HEK293T (cell line): ENCODE results near the gene NDRG2.

Experiments used
- CTCF ChIA-PET: fragments of 350-600 bp; formaldehyde crosslinking; extraction: SDS; loops from one replicate; lab custom pipeline; 2021; ENCODE audit warnings: antibody characterized with exemption, inconsistent platforms; lab: Yijun Ruan, JAX
- POLR2A ChIA-PET: fragments of 350-600 bp; formaldehyde crosslinking; extraction: SDS; loops from one replicate; lab custom pipeline; 2020; ENCODE audit warnings: antibody characterized with exemption, inconsistent platforms; lab: Yijun Ruan, JAX
- DNase-seq: peaks from one replicate; pipeline ENCODE4 v3.0.0; 2012; ENCODE audit warnings: mixed read lengths; ENCODE audit errors: extremely low spot score
- ARNT ChIP-seq: fragments of 450-650 bp; IDR thresholded peaks from 2 replicates; pipeline ENCODE4 v1.6.1; 2017; ENCODE audit warnings: mild to moderate bottlenecking
- BHLHE40 ChIP-seq: fragments of 450-650 bp; IDR thresholded peaks from 2 replicates; pipeline ENCODE4 v1.6.1; 2016; ENCODE audit warnings: mild to moderate bottlenecking, moderate library complexity, borderline replicate concordance
- CTBP1 ChIP-seq: fragments of 450-650 bp; IDR thresholded peaks from 2 replicates; pipeline ENCODE4 v1.6.1; 2016; ENCODE audit warnings: borderline replicate concordance
- ELF4 ChIP-seq: fragments of 450-650 bp; IDR thresholded peaks from 2 replicates; pipeline ENCODE4 v1.6.1; 2017; ENCODE audit warnings: antibody characterized with exemption
- FOXA1 ChIP-seq: fragments of 450-650 bp; IDR thresholded peaks from 2 replicates; pipeline ENCODE4 v1.6.1; 2016; ENCODE audit warnings: mild to moderate bottlenecking
- FOXK2 ChIP-seq: fragments of 450-650 bp; IDR thresholded peaks from 2 replicates; pipeline ENCODE4 v1.6.1; 2016; ENCODE audit warnings: mild to moderate bottlenecking
- FOXM1 ChIP-seq: fragments of 450-650 bp; IDR thresholded peaks from 2 replicates; pipeline ENCODE4 v1.6.1; 2017; ENCODE audit warnings: mild to moderate bottlenecking, borderline replicate concordance
- HDGF ChIP-seq: fragments of 450-650 bp; IDR thresholded peaks from 2 replicates; pipeline ENCODE4 v1.6.1; 2017; ENCODE audit warnings: antibody characterized with exemption, borderline replicate concordance
- L3MBTL2 ChIP-seq: fragments of 450-650 bp; conservative IDR thresholded peaks from 2 replicates; pipeline ENCODE4 v1.6.1; 2016; ENCODE audit warnings: mild to moderate bottlenecking
- LEF1 ChIP-seq: fragments of 450-650 bp; IDR thresholded peaks from 2 replicates; pipeline ENCODE4 v1.6.1; 2017; ENCODE audit warnings: mild to moderate bottlenecking, borderline replicate concordance
- NFRKB ChIP-seq: fragments of 450-650 bp; IDR thresholded peaks from 2 replicates; pipeline ENCODE4 v1.6.1; 2016; ENCODE audit warnings: mild to moderate bottlenecking, moderate library complexity
- SP1 ChIP-seq: fragments of 450-650 bp; IDR thresholded peaks from 2 replicates; pipeline ENCODE4 v1.6.1; 2017
- SUZ12 ChIP-seq: fragments of 450-650 bp; IDR thresholded peaks from 2 replicates; pipeline ENCODE4 v1.6.1; 2016; ENCODE audit warnings: mild to moderate bottlenecking
- TARDBP ChIP-seq: fragments of 450-650 bp; IDR thresholded peaks from 2 replicates; pipeline ENCODE4 v1.6.1; 2016
- ZNF384 ChIP-seq: fragments of 450-650 bp; IDR thresholded peaks from 2 replicates; pipeline ENCODE4 v1.6.1; 2016
- TF ChIP-seq, protein P1 (sequence below): fragments of 450-650 bp; IDR thresholded peaks from 2 replicates; pipeline ENCODE4 v1.6.1; 2016

NDRG2 gene

DNA sequence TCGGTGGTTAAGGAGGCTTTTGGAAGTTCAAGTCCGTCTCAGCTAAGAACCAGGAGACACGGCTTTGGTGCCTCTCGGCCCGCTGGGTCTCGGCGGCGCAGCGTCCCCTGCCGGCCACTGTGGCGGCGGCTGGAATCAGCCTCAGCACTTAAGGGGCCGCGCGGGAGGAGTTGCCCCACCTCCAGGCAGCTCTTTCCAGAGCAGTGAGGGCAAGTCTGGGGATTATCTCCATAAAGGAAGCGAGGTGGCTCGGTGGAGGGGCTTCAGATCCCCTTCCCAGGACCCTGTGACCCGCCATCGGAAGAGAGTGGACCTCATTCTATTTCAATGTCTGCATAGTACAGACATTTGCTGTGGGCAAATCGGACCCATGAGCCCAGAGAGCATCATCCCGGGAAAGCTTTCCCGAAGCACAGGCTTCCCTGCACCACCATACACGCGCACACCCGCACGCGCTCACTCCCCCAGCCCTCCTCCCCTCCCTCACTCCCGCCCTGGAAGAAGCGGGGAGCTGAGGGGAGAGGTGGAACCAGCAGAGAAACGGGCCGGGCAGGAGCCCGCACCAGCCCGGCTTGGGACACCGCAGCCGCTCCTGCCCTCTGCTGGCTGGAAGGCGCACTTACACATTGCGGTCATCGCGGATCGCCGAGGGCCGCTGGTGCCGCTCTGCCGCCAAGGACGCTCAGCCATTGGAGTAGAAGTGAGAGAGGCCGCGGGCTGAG lies 53.7 kb downstream of the NDRG2 start:
- TF ChIP-seq L3MBTL2 (peak; percentile 62; the same call in 1 of the 2 replicates), SP1 (no peak), CTBP1 (no peak)
- ChIA-PET POLR2A (interaction anchor here (0.6 to 3.3 kb wide), 29 partner anchors 9 to 295 kb away, joined by 3 to 30 read pairs (median 4); partner anchors contain the start of genes RNASE2 and SLC39A2), CTCF (interaction anchor here (0.6 to 3.8 kb wide), 48 partner anchors 10 to 1959 kb away, joined by 3 to 49 read pairs (median 3); partner anchors contain the start of genes RNASE3, RNASE4 and SLC39A2)
- DNase-seq, result peak; percentile 85

DNA sequence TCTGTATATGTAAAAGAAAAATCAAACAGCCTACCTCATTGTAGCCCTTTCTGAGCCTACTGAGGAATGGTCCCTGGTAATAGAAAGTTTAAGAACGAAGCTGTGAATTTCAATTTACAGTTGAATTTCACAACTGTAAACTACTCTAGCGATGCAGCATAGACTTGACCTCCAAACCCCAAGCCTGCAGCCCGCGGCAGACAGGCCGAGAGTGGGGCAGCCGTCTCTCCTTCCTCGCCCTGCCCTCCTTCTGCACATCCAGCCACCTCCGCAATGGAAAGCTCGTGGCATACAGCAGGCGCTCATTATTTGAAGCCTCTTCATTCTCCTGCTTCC lies 54.2 kb downstream of the NDRG2 start:
- DNase-seq, result no peak
- ChIA-PET POLR2A (interaction anchor here (0.7 to 3.3 kb wide), 24 partner anchors 8 to 292 kb away, joined by 3 to 30 read pairs (median 4); partner anchors contain the start of genes RNASE2 and SLC39A2), CTCF (interaction anchor here (0.6 to 3.8 kb wide), 44 partner anchors 10 to 1959 kb away, joined by 3 to 49 read pairs (median 3); partner anchors contain the start of genes RNASE3, RNASE4 and SLC39A2)
- TF ChIP-seq SUZ12, result no peak
- TF ChIP-seq ZNF384, result no peak
- TF ChIP-seq HDGF, result no peak
- no peak for TF ChIP-seq ARNT
- no peak for TF ChIP-seq SP1
- no peak for TF ChIP-seq FOXK2
- no peak for TF ChIP-seq LEF1

DNA sequence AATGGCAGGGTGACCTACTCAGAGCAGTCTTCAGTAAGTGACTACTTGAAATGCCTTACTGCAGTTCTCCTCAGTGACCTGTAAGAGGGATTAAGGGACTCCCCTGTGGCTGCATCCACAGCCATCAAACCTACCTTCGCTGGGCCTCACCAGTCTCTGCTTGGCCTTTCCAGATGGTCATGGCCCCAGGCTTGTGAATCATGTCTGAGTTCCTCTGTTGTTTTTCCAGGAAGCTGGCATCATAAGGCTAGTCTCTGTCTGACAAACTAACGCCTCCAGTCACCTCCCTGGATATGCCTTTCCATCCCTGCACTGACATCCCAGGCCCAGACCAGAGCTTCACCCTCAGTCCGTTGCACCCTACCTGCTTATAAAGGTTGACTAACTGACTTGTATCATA lies 55.5 kb downstream of the NDRG2 start:
- no peak for TF ChIP-seq SUZ12
- no peak for TF ChIP-seq LEF1
- no peak for TF ChIP-seq L3MBTL2
- TF ChIP-seq HDGF, result no peak
- no peak for TF ChIP-seq NFRKB
- TF ChIP-seq, protein P1, sequence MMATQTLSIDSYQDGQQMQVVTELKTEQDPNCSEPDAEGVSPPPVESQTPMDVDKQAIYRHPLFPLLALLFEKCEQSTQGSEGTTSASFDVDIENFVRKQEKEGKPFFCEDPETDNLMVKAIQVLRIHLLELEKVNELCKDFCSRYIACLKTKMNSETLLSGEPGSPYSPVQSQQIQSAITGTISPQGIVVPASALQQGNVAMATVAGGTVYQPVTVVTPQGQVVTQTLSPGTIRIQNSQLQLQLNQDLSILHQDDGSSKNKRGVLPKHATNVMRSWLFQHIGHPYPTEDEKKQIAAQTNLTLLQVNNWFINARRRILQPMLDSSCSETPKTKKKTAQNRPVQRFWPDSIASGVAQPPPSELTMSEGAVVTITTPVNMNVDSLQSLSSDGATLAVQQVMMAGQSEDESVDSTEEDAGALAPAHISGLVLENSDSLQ, result no peak
- no peak for TF ChIP-seq FOXA1
- no peak for TF ChIP-seq SP1
- no peak for TF ChIP-seq BHLHE40
- no peak for TF ChIP-seq ELF4
- no peak for TF ChIP-seq TARDBP
- no peak for TF ChIP-seq FOXM1
- TF ChIP-seq CTBP1, result no peak
- no peak for TF ChIP-seq ZNF384
- no peak for TF ChIP-seq FOXK2
- no peak for TF ChIP-seq ARNT
- ChIA-PET CTCF (no interaction called here), POLR2A (interaction anchor here (3.3 kb wide), 1 partner anchor 9 kb away, joined by 30 read pairs; no protein-coding TSS in a partner anchor)
- no peak for DNase-seq
